Prostate gland (tissue), 2 donors: ENCODE results near the gene MED9.

Experiments used
- CTCF ChIP-seq, 4 experiments: fragments of 200-600 bp in 2 of 4; fragments of 450-650 bp in 2 of 4; sonication (generic) in 2 of 4; IDR thresholded peaks; 1 replicate in 3 of 4; 2 replicates in 1 of 4; pipeline ENCODE4 v1.5.1; 2016 to 2019; ENCODE audit warnings: antibody characterized with exemption in 4 of 4, mild to moderate bottlenecking in 2 of 4, moderate library complexity in 2 of 4
- POLR2A ChIP-seq: fragments of 450-650 bp; IDR thresholded peaks from one replicate; pipeline ENCODE4 v1.6.1; 2016; ENCODE audit warnings: antibody characterized with exemption, mild to moderate bottlenecking

GRCh38 chr17:17499402-17500145 is 22.8 kb downstream of the MED9 start:
- TF ChIP-seq POLR2A (no peak), CTCF (IDR thresholded peaks at IDR 0.05) (no peak)
